ENCODE data around the gene LRMDA.

Gene LRMDA

GRCh38 chr10:75894761-75895160 is 463.3 kb downstream of the LRMDA start:
- no peak for DNase-seq

GRCh38 chr10:75895259-75895658 is 463.8 kb downstream of the LRMDA start:
- DNase-seq, result no peak

GRCh38 chr10:75899816-75900390 is 468.5 kb downstream of the LRMDA start:
- no peak for DNase-seq

GRCh38 chr10:75902816-75903215 is 471.4 kb downstream of the LRMDA start:
- no peak for DNase-seq

- no peak for DNase-seq
These were observed 473.3 kb downstream of the LRMDA start for GRCh38 chr10:75904499-75905283.

- no peak for DNase-seq
These were observed 474.1 kb downstream of the LRMDA start for GRCh38 chr10:75905490-75905889.

- DNase-seq, result peak; percentile 38
These were observed 478.6 kb downstream of the LRMDA start for GRCh38 chr10:75910032-75910431.

- no peak for DNase-seq
These were observed 480.0 kb downstream of the LRMDA start for GRCh38 chr10:75911426-75911825.

GRCh38 chr10:75916906-75917305 is 485.5 kb downstream of the LRMDA start:
- no peak for DNase-seq

- no peak for DNase-seq
These were observed 488.5 kb downstream of the LRMDA start for GRCh38 chr10:75919913-75920312.

GRCh38 chr10:75922435-75922834 is 491.0 kb downstream of the LRMDA start:
- no peak for DNase-seq

- no peak for DNase-seq
These were observed 493.0 kb downstream of the LRMDA start for GRCh38 chr10:75924309-75924902.

GRCh38 chr10:75925999-75926398 is 494.6 kb downstream of the LRMDA start:
- DNase-seq, result no peak

GRCh38 chr10:75926763-75927162 is 495.3 kb downstream of the LRMDA start:
- DNase-seq, result no peak

GRCh38 chr10:75928231-75928630 is 496.8 kb downstream of the LRMDA start:
- DNase-seq, result no peak

- no peak for DNase-seq
These were observed 498.3 kb downstream of the LRMDA start for GRCh38 chr10:75929630-75930161.

- no peak for DNase-seq
These were observed 501.5 kb downstream of the LRMDA start for GRCh38 chr10:75932921-75933320.

GRCh38 chr10:75935240-75935639 is 503.8 kb downstream of the LRMDA start:
- DNase-seq, result no peak

- no peak for DNase-seq
These were observed 504.4 kb downstream of the LRMDA start for GRCh38 chr10:75935650-75936400.

GRCh38 chr10:75936841-75937240 is 505.4 kb downstream of the LRMDA start:
- no peak for DNase-seq

- no peak for DNase-seq
These were observed 506.4 kb downstream of the LRMDA start for GRCh38 chr10:75937823-75938222.

GRCh38 chr10:75938380-75939122 is 507.1 kb downstream of the LRMDA start:
- no peak for DNase-seq

GRCh38 chr10:75939541-75939940 is 508.1 kb downstream of the LRMDA start:
- no peak for DNase-seq
